ENCODE data around the gene SETD7. TPM values are rescaled to one million over a fixed set of nuclear protein-coding genes. Genes with fewer than 3 reads are reported as not detected.

SETD7 gene
- total RNA-seq, 1 experiment from 2014 or later = 60.4 TPM

GRCh38 chr4:139501927-139502899, 53.8 kb downstream of the SETD7 start:
- ChIA-PET POLR2A (no interaction called here), CTCF (interaction anchor here (0.6 to 1.6 kb wide), 6 partner anchors 8 to 114 kb away, joined by 3 to 8 read pairs (median 4); no protein-coding TSS in a partner anchor)
- Mint-ChIP-seq H3K4me3 (ENCODE audit: unreplicated experiment) (no peak overlapping the region), H3K9me3 (ENCODE audit: unreplicated experiment) (no peaks in the 10 kb centered on the region), H3K27ac (ENCODE audit: low read depth, unreplicated experiment) (no peak overlapping the region), H3K36me3 (ENCODE audit: insufficient read depth, unreplicated experiment) (peaks cover 33% of the 10 kb centered on the region), H3K4me1 (ENCODE audit: insufficient read depth, unreplicated experiment) (no peaks in the 10 kb centered on the region), H3K27me3 (ENCODE audit: insufficient read depth, unreplicated experiment) (no peaks in the 10 kb centered on the region)
- DNase-seq (ENCODE audit: unreplicated experiment) = no peak
- TF ChIP-seq CTCF (IDR thresholded peaks at IDR 0.05; ENCODE audit: unreplicated experiment) = no peak
- no TSS peak for BruUV-seq (replicated peaks)
- intact Hi-C loops (cut with micrococcal nuclease) = no loop called here

- Mint-ChIP-seq H3K9me3 (ENCODE audit: unreplicated experiment) (no peaks in the 10 kb centered on the region), H3K27ac (ENCODE audit: low read depth, unreplicated experiment) (no peak overlapping the region), H3K4me3 (ENCODE audit: unreplicated experiment) (no peak overlapping the region), H3K36me3 (ENCODE audit: insufficient read depth, unreplicated experiment) (peaks cover 27% of the 10 kb centered on the region), H3K4me1 (ENCODE audit: insufficient read depth, unreplicated experiment) (no peaks in the 10 kb centered on the region), H3K27me3 (ENCODE audit: insufficient read depth, unreplicated experiment) (no peaks in the 10 kb centered on the region)
- ChIA-PET POLR2A (no interaction called here), CTCF (interaction anchor here (0.6 to 1.6 kb wide), 7 partner anchors 9 to 115 kb away, joined by 3 to 8 read pairs (median 4); no protein-coding TSS in a partner anchor)
- no peak for TF ChIP-seq CTCF (IDR thresholded peaks at IDR 0.05; ENCODE audit: unreplicated experiment)
- intact Hi-C loops (cut with micrococcal nuclease) = no loop called here
- BruUV-seq (replicated peaks) = no TSS peak
- DNase-seq (ENCODE audit: unreplicated experiment) = no peak
Measured at GRCh38 chr4:139501527-139501926, 54.5 kb downstream of the SETD7 start.

- no peak for TF ChIP-seq CTCF (IDR thresholded peaks at IDR 0.05; ENCODE audit: unreplicated experiment)
- BruUV-seq (replicated peaks) = no TSS peak
- Mint-ChIP-seq H3K4me3 (ENCODE audit: unreplicated experiment) (no peak overlapping the region), H3K27ac (ENCODE audit: low read depth, unreplicated experiment) (no peak overlapping the region), H3K36me3 (ENCODE audit: insufficient read depth, unreplicated experiment) (peaks cover 27% of the 10 kb centered on the region), H3K27me3 (ENCODE audit: insufficient read depth, unreplicated experiment) (no peaks in the 10 kb centered on the region), H3K4me1 (ENCODE audit: insufficient read depth, unreplicated experiment) (no peaks in the 10 kb centered on the region), H3K9me3 (ENCODE audit: unreplicated experiment) (no peaks in the 10 kb centered on the region)
- DNase-seq (ENCODE audit: unreplicated experiment) = no peak
- ChIA-PET POLR2A (no interaction called here), CTCF (interaction anchor here (0.6 to 1.6 kb wide), 7 partner anchors 9 to 64 kb away, joined by 3 to 8 read pairs (median 4); no protein-coding TSS in a partner anchor)
- intact Hi-C loops (cut with micrococcal nuclease) = no loop called here
Measured at GRCh38 chr4:139501117-139501516, 54.9 kb downstream of the SETD7 start.

- Mint-ChIP-seq H3K27ac (ENCODE audit: low read depth, unreplicated experiment) (no peak overlapping the region), H3K27me3 (ENCODE audit: insufficient read depth, unreplicated experiment) (no peaks in the 10 kb centered on the region), H3K36me3 (ENCODE audit: insufficient read depth, unreplicated experiment) (peaks cover 17% of the 10 kb centered on the region), H3K4me3 (ENCODE audit: unreplicated experiment) (no peak overlapping the region), H3K9me3 (ENCODE audit: unreplicated experiment) (no peaks in the 10 kb centered on the region), H3K4me1 (ENCODE audit: insufficient read depth, unreplicated experiment) (no peaks in the 10 kb centered on the region)
- no peak for DNase-seq (ENCODE audit: unreplicated experiment)
- intact Hi-C loops (cut with micrococcal nuclease) = loop anchor here (5.0 kb wide), 1 partner anchor 82 kb away; no protein-coding TSS in a partner anchor
- no TSS peak for BruUV-seq (replicated peaks)
- no peak for TF ChIP-seq CTCF (IDR thresholded peaks at IDR 0.05; ENCODE audit: unreplicated experiment)
- ChIA-PET POLR2A (no interaction called here), CTCF (interaction anchor here (1.2 to 3.1 kb wide), 4 partner anchors 12 to 104 kb away, joined by 7 to 11 read pairs (median 10); no protein-coding TSS in a partner anchor)
Measured at GRCh38 chr4:139499186-139499585, 56.8 kb downstream of the SETD7 start.

All from MCF 10A (cell line).